Mesodermal cell (in vitro differentiated cells): ENCODE measurements around the gene RNF11.
"Not testable (repeated sequence)": the region's sequence is repeated elsewhere in the genome, so short reads cannot be mapped to it uniquely, and the experiment has no call there.

Source experiments
- H3K27ac ChIP-seq: 2 replicates; pipeline ENCODE4 v1.7.0; 2013; ENCODE audit warnings: mild to moderate bottlenecking, low read depth, low read length, moderate library complexity; ENCODE audit not compliant: severe bottlenecking
- H3K36me3 ChIP-seq: 2 replicates; pipeline ENCODE4 v1.7.1; 2013; ENCODE audit warnings: mild to moderate bottlenecking, low read length, moderate library complexity; ENCODE audit not compliant: control insufficient read depth, insufficient read depth
- H3K4me1 ChIP-seq: one replicate; pipeline ENCODE4 v1.7.1; 2013; ENCODE audit warnings: mild to moderate bottlenecking, low read length; ENCODE audit not compliant: insufficient read depth, control insufficient read depth, poor library complexity, severe bottlenecking
- H3K4me3 ChIP-seq: 2 replicates; pipeline ENCODE4 v1.7.0; 2013; ENCODE audit warnings: low read length, control low read depth, mild to moderate bottlenecking; ENCODE audit not compliant: insufficient read depth, poor library complexity, severe bottlenecking; ENCODE audit errors: extremely low read depth
- H3K9me3 ChIP-seq: 2 replicates; pipeline ENCODE4 v1.7.1; 2013; ENCODE audit warnings: mild to moderate bottlenecking, low read length, moderate library complexity; ENCODE audit not compliant: control insufficient read depth
- WGBS, 2 experiments: methylation state at CpG; one replicate each; pipeline ENCODE4 v1.1.5; 2013; ENCODE audit warnings: missing lambda C conversion rate in 2 of 2; ENCODE audit not compliant: insufficient coverage in 2 of 2; 5-methylcytosine and 5-hydroxymethylcytosine counted together

The RNF11 gene

DNA sequence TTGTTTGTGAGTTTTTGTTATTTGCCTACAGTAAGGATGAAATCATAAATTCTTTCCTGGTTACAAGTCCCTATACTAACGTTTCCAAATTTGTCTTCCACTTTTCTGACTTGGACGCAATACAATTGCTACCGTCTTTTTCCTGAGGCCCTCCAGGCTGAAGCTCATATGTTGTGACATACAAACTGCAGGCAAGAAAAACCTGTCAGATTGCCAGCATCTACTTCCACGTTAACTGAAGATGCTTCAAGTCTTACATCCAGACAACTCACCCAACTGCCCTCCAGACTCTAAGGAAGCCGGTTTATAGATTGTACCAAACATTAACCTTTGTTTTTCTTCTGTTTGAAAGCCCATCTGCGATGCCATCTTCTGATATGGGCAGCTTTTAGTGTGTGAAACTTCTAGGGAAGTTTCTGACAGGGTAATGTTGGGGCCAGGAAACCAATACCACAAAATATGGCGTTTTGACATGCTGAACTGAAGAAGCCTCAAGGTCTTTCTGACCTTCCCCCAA, 21.4 kb upstream of the RNF11 start:
- Histone ChIP-seq H3K36me3 (no peaks in the 10 kb centered on the region), H3K9me3 (no peaks in the 10 kb centered on the region), H3K4me1 (no peaks in the 10 kb centered on the region), H3K27ac (no peak overlapping the region), H3K4me3 (no peak overlapping the region)
- 77 to 84% methylated on average over 5 of the region's 7 CpGs for WGBS, 2 experiments

DNA sequence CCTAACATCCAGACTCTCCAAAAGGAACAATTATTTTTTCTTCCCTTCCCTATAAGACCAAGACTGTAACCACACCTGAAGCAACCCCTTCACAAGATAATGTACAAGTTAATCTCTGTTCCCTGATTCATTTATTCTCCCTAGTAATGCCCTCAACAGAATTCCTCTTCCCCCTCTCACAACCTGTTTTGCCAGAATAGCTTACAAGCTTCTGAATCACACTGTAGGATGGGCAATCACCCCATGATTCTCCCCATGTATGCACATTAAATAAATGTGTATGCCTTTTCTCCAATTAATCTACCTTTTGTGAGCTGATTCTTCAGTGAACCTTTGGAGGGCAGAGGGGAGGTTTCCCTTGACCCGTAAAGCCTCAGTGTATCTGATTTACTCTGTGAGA, 20.9 kb upstream of the RNF11 start:
- Histone ChIP-seq H3K4me3 (no peak overlapping the region), H3K4me1 (no peaks in the 10 kb centered on the region), H3K36me3 (no peaks in the 10 kb centered on the region), H3K9me3 (no peaks in the 10 kb centered on the region), H3K27ac (no peak overlapping the region)
- WGBS, 2 experiments: no CpG with 5 or more reads among the region's 1 CpG

DNA sequence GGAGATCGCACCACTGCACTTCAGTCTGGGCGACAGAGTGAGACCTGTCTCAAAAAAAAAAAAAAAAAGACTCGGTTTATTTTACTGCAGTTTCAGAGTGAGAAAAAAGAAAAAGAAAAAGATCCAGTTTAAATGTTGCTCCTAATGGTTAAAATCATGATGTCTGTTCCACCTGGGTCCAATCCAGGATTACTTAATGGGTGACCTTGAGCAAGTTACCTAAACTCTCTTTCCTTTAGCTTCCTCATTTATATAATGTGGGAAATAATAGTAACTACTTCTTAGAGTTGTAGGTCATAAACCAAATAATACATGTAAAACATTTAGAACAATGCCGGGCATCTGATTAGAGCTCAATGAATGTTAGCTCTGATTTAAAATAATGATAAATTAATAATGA, 19.4 kb upstream of the RNF11 start:
- Histone ChIP-seq H3K27ac (no peak overlapping the region), H3K4me1 (no peaks in the 10 kb centered on the region), H3K9me3 (no peaks in the 10 kb centered on the region), H3K36me3 (no peaks in the 10 kb centered on the region), H3K4me3 (no peak overlapping the region)
- WGBS, 2 experiments: 91 to 93% methylated on average over 2 of the region's 4 CpGs

DNA sequence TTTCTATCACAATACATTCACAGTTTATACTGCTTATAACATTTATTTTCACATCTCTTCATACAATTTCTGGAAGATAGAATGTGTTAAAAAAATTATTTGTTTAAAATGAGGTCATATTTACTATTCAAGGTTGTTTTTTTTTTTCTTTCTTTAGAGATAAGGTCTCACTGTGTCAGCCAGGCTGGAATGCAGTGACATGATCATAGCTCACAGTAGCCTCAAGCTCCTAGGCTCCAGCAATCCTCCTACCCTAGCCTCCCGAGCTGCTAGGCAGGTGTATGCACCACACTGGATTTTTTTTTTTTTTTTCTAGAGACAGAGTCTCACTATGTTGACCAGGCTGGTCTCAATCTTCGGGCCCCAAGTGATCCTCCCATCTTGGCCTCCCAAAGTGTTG, 19.0 kb upstream of the RNF11 start:
- Histone ChIP-seq H3K4me3 (no peak overlapping the region), H3K36me3 (no peaks in the 10 kb centered on the region), H3K4me1 (no peaks in the 10 kb centered on the region), H3K9me3 (no peaks in the 10 kb centered on the region), H3K27ac (no peak overlapping the region)
- 86 to 90% methylated on average over 1 to 2 of the region's 2 CpGs for WGBS, 2 experiments

DNA sequence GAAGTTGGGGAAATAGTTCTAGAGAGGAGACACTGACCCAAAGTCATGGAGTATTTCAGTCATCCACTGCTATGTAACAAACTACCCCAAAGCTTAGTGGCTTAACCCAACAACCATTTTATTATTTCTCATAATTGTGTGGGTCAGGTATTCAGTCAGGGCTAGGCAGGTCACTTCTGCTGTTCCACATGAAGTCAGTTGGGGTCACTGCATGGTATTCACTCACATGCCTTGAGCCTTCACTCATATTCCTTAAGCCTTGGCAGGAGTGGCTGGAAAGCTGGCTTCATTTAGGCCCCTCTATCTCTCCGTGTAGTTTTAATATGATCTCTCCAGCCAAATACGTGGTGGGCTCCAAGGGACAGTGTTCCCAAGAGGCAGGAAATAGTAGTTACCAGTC, 17.5 kb upstream of the RNF11 start:
- no peak overlapping the region for H3K27ac ChIP-seq
- 83 to 96% methylated on average over 1 to 2 of the region's 2 CpGs for WGBS, 2 experiments
- no peaks in the 10 kb centered on the region for H3K4me1 ChIP-seq

DNA sequence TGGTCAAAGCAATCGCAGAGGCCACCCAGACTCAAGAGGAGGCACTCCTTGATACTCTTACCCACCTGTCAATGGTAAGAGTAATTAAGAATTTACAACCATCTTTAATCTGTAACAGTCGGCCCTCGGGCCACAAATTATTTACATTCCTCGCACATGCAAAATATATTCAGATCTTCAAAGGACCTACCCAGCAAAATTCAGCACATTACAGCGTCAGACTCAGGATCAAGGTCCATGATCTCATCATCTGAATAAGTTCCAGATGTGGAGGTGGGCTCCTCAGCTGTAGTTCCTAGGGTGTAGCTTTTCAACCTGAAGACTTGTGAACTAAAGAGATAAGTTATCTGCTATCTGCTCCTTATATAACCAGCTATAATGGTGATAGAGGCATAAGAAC, 17.1 kb upstream of the RNF11 start:
- H3K4me1 ChIP-seq: no peaks in the 10 kb centered on the region
- no peak overlapping the region for H3K27ac ChIP-seq
- WGBS, 2 experiments: 97 to 100% methylated on average over 1 to 3 of the region's 5 CpGs
- H3K4me3 ChIP-seq: no peak overlapping the region
- no peaks in the 10 kb centered on the region for H3K9me3 ChIP-seq
- H3K36me3 ChIP-seq: no peaks in the 10 kb centered on the region

More for the DNA sequence above, 17.5 kb upstream of the RNF11 start:
- no peaks in the 10 kb centered on the region for H3K36me3 ChIP-seq
- H3K9me3 ChIP-seq: no peaks in the 10 kb centered on the region
- no peak overlapping the region for H3K4me3 ChIP-seq

DNA sequence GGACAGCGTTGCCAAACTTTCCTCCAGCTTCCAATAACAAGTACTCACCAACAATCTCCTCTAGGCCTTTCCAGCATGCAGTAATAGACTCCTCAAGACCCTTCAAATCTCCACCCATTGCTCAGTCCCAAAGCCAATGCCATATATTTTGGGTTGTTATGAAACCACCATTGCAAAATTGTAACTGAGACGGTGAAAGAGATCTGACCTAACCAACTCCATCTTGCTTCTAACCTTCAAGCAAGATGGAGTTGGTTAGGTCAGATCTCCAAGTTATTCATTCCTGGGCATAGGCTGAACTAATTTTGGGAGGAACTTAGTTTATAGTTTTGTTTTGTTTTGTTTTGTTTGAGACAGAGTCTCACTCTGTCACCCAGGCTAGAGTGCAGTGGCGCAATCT, 14.5 kb upstream of the RNF11 start:
- H3K4me3 ChIP-seq, H3K27ac ChIP-seq, H3K4me1 ChIP-seq, H3K9me3 ChIP-seq, H3K36me3 ChIP-seq: not testable (repeated sequence)
- 88 to 89% methylated on average over 2 to 3 of the region's 3 CpGs for WGBS, 2 experiments

DNA sequence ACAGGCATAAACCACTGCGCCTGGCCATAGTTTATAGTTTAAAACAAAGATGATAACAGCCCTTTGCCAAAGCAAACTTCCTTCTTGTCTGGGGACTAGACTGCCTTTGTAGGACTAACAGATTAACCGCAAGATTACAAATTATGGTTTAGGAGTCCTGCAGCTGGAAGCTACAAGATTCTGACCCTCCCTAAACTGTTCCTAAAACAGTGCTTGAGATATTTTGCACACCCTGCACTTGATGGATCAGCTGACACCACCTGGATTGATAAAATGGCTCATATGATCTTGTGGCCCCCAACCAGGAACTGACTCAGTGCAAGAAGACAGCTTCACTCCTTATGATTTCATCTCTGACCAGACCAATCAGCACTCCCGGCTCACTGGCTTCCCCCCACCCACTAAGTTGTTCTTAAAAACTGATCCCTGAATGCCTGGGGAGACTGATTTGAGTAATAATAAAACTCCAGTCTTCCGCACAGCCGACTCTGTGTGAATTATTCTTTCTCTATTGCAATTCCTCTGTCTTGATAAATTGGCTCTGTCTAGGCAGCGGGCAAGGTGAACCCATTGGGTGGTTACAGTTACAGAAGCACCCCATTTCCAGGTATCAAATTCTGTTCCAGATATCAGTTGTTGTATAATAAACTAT, 13.8 kb upstream of the RNF11 start:
- H3K27ac ChIP-seq: no peak overlapping the region
- no peak overlapping the region for H3K4me3 ChIP-seq
- WGBS, 2 experiments: 91 to 100% methylated on average over 1 to 4 of the region's 6 CpGs
- H3K9me3 ChIP-seq: no peaks in the 10 kb centered on the region
- no peaks in the 10 kb centered on the region for H3K36me3 ChIP-seq
- H3K4me1 ChIP-seq: no peaks in the 10 kb centered on the region

DNA sequence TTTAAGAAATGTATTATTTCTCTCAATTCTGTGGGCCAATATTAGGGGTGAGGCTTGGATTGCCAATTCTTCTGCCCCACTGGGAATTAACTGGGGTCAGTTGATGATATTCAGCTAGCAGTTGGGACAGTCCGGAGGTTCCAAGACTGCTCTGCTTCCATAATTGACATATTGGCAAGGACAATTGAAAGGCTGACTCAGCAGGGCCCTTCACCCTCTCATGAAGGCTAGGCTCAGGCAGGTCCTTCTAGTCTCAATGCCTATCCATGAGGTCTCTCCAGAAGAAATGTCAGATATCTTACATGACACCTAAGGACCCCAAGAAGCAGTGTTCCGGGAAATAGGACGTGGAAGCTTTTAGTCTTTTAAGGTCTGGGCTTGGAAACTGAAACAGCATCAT, 13.3 kb upstream of the RNF11 start:
- no peak overlapping the region for H3K27ac ChIP-seq

DNA sequence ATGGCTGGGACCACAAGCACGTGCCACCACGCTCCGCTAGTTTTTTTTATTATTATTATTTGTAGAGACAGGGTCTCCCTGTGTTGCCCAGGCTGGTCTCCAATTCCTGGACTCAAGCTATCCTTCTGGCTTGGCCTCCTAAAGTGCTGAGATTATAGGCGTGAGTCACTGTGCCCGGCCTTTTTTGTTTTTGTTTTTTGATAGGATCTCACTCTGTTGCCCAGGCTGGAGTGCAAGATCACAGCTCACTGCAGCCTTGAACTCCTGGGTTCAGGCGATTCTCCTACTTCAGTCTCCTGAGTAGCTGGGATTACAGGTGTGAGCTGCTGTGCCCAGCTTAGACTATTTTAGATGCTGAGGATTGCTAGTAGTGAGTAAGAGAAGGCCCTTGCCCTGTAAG, 11.8 kb upstream of the RNF11 start:
- WGBS, 2 experiments: 80 to 83% methylated on average over 1 of the region's 6 CpGs
- H3K27ac ChIP-seq: no peak overlapping the region
- no peaks in the 10 kb centered on the region for H3K9me3 ChIP-seq
- no peaks in the 10 kb centered on the region for H3K4me1 ChIP-seq
- H3K36me3 ChIP-seq: no peaks in the 10 kb centered on the region
- no peak overlapping the region for H3K4me3 ChIP-seq

More for the DNA sequence above, 13.3 kb upstream of the RNF11 start:
- H3K36me3 ChIP-seq: no peaks in the 10 kb centered on the region
- no peaks in the 10 kb centered on the region for H3K4me1 ChIP-seq
- no peaks in the 10 kb centered on the region for H3K9me3 ChIP-seq
- no peak overlapping the region for H3K4me3 ChIP-seq
- WGBS, 2 experiments: 93 to 100% methylated on average over 1 to 2 of the region's 3 CpGs

DNA sequence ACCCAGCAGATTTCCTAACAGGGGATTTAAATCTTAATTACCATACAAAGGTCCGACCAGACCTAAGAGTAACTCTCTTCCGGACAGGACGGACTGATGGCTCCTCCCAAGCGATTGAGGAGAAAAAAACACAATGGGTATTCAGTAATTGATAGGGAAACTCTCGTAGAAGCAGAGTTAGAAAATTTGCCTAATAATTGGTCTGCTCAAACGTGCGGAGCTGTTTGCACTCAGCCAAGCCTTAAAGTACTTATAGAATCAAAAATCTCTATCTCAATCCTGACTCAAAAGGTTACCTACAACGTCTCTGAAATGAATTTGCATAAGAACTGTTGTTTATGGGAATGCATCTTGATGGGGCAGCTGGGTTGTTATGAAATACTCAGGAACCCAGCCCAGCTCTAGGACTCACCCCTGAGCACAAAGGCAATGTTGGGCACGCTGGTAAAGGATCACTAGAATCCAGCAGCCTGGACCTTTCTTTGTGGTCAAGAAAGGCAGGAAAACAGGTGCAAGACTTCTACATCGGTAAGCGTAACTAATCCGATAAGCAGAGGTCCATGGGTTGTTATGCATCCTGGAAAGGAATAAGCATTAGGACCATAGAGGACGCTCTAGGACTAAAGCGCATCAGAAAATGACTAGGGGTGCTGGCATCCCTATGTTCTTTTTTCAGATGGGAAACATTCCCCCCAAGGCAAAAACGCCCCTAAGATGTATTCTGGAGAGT, 8.7 kb upstream of the RNF11 start:
- H3K4me3 ChIP-seq, H3K9me3 ChIP-seq, H3K27ac ChIP-seq, H3K4me1 ChIP-seq, H3K36me3 ChIP-seq: not testable (repeated sequence)
- 86 to 91% methylated on average over 4 to 11 of the region's 15 CpGs for WGBS, 2 experiments
